Stimulated activated CD4-positive, alpha-beta T cell treated with anti-CD3 and anti-CD28 coated beads, TNF-alpha, amount 100 ng/mL, for 1 hour (primary cell): Measurements from ENCODE around the gene MEIOSIN.
"Not testable (repeated sequence)": the region's sequence is repeated elsewhere in the genome, so short reads cannot be mapped to it uniquely, and the experiment has no call there.

Source experiments
- DNase-seq, 3 donors: peaks; one replicate each; pipeline ENCODE4 v3.0.0-alpha.2; 2020; ENCODE audit warnings: low read depth in 3 of 3, low spot score in 1 of 3

Gene MEIOSIN

DNA sequence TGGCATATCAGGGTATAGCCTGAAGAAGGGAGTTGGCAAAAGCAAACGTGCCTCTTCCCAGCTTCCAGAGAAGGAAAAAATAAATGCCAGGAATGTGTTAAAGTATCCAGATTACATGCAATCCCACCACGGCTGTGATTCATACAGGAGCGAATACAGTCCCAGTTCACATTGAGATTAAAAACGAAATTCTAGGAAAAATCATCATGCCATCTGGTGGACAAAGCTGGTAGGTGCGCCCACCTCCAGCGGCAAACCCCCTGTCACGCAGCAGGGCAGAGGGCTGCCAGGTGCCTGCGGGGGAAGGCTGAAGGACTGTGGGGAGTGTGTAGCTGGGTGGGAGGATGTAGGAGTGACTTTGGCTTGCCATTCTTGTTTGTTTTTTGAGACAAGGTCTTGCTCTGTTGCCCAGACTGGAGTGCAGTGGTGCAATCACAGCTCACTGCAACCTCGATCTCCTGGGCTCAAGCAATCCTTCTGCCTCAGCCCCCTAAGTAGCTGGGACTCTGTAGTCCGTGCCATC lies 65.8 kb downstream of the MEIOSIN start:
- peak in 2 of 3 donors; percentile 29 to 54 for DNase-seq

DNA sequence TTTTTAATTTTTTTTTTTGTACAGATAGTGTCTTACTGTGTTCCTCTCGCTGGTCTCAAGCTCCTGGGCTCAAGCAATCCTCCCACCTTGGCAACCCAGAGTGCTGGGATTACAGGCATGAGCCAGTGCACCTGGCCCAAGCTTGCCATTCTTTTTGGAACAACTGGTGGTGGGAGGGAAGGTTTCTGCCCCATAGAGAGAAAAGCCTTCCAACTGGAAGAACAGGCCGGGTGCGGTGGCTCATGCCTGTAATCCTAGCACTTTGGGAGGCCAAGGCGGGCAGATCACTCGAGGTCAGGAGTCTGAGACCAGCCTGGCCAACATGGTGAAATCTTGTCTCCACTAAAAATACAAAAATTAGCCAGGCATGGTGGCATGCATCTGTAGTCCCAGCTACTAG lies 66.3 kb downstream of the MEIOSIN start:
- not testable (repeated sequence) for DNase-seq

DNA sequence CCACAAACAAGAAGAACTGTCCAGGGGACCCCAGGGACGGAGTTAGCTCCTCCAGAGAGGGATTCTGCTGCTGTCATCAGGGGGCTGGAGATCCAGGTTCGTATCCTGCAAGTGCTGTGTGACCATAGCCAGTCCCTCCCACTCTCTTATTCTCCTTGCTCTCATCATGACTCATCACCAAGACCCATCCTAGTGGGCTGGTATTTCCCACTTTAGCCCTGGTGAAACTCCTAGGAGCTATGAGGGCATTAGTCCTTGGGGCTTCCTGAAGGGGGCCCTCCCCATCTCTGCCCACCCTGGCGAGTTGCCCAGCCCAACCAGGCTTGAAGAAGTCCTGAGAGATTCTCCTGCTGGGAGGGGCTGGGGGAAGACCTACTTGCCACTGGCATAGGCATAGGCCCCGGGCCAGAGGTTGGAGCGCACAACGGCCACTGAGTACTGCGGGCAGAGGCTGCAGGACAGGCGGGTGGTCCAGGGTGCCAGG lies 66.9 kb downstream of the MEIOSIN start:
- no peak for DNase-seq

GRCh38 chr19:45801603-45802175 lies 68.5 kb downstream of the MEIOSIN start:
- no peak for DNase-seq

GRCh38 chr19:45804140-45804958 lies 71.1 kb downstream of the MEIOSIN start:
- no peak for DNase-seq

- no peak for DNase-seq
Measured at GRCh38 chr19:45804959-45805230, 71.7 kb downstream of the MEIOSIN start.

- no peak for DNase-seq
Measured at GRCh38 chr19:45805719-45806118, 72.5 kb downstream of the MEIOSIN start.

DNA sequence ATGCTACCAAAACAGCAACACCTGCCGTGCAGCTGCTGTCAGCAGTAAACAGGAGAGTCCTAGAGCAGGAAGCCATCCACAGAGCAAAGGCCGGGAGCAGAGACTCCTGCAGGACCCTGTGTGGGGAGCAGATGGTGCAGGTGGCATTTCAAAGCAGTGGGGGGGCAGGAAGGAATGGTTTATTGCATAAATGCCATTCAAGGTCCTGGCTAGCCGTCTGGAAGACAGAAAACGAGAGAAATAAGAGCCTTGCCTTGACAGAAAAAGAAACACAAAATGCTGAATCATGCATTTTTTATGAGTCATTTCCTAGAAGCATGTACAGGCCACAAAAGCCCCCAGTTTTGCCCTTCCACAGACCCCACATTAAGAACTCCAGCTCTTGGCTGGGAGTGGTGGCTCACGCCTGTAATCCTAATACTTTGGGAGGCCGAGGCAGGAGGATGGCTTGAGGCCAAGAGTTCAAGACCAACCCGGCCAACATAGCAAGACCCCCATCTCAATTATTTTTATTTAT lies 76.5 kb downstream of the MEIOSIN start:
- DNase-seq = no peak

GRCh38 chr19:45812297-45812696 lies 79.1 kb downstream of the MEIOSIN start:
- no peak for DNase-seq
